IPS-20b (cell line): ENCODE data around the gene MOCS1.

Experiments used
- H3K27ac ChIP-seq: one replicate; pipeline ENCODE4 v1.5.1; 2013; ENCODE audit warnings: low read length
- H3K27me3 ChIP-seq: 2 replicates; pipeline ENCODE4 v1.6.1; 2013; ENCODE audit warnings: mild to moderate bottlenecking, low read length, inconsistent platforms; ENCODE audit not compliant: insufficient read depth
- H3K36me3 ChIP-seq: 2 replicates; pipeline ENCODE4 v1.6.1; 2013; ENCODE audit warnings: low read depth, mild to moderate bottlenecking, inconsistent platforms, low read length, moderate library complexity; ENCODE audit not compliant: insufficient read depth
- H3K4me1 ChIP-seq: 2 replicates; pipeline ENCODE4 v1.6.1; 2013; ENCODE audit warnings: mild to moderate bottlenecking, control low read depth, inconsistent platforms, low read length, moderate library complexity; ENCODE audit not compliant: insufficient read depth
- H3K4me3 ChIP-seq: 2 replicates; pipeline ENCODE4 v1.5.1; 2013; ENCODE audit warnings: mild to moderate bottlenecking, low read length, inconsistent platforms
- H3K9ac ChIP-seq: 2 replicates; pipeline ENCODE4 v1.6.1; 2013; ENCODE audit warnings: low read depth, mild to moderate bottlenecking, inconsistent platforms, low read length, moderate library complexity
- H3K9me3 ChIP-seq: 2 replicates; pipeline ENCODE4 v1.6.1; 2013; ENCODE audit warnings: mild to moderate bottlenecking, low read depth, low read length, inconsistent platforms; ENCODE audit not compliant: insufficient read depth

Gene MOCS1

GRCh38 chr6:39909701-39910100, 24.6 kb downstream of the MOCS1 start:
- H3K4me1 ChIP-seq = no peaks in the 10 kb centered on the region
- no peak overlapping the region for H3K27ac ChIP-seq
- H3K9ac ChIP-seq = no peak overlapping the region
- H3K9me3 ChIP-seq = no peaks in the 10 kb centered on the region
- H3K27me3 ChIP-seq = no peaks in the 10 kb centered on the region
- H3K36me3 ChIP-seq = peaks cover 21% of the 10 kb centered on the region; the same call in 1 of the 2 replicates
- no peak overlapping the region for H3K4me3 ChIP-seq

- no peak overlapping the region for H3K27ac ChIP-seq
- H3K9ac ChIP-seq = no peak overlapping the region
- H3K4me1 ChIP-seq = no peaks in the 10 kb centered on the region
- peaks cover 21% of the 10 kb centered on the region; the same call in 1 of the 2 replicates for H3K36me3 ChIP-seq
- no peaks in the 10 kb centered on the region for H3K27me3 ChIP-seq
- H3K4me3 ChIP-seq = no peak overlapping the region
- no peaks in the 10 kb centered on the region for H3K9me3 ChIP-seq
These were observed 25.3 kb downstream of the MOCS1 start for GRCh38 chr6:39908838-39909583.

GRCh38 chr6:39907871-39908575, 26.2 kb downstream of the MOCS1 start:
- no peaks in the 10 kb centered on the region for H3K27me3 ChIP-seq
- no peaks in the 10 kb centered on the region for H3K9me3 ChIP-seq
- no peaks in the 10 kb centered on the region for H3K4me1 ChIP-seq
- no peak overlapping the region for H3K9ac ChIP-seq
- H3K27ac ChIP-seq = no peak overlapping the region
- H3K36me3 ChIP-seq = peaks cover 21% of the 10 kb centered on the region; the same call in 1 of the 2 replicates
- H3K4me3 ChIP-seq = no peak overlapping the region

- Histone ChIP-seq H3K27me3 (no peaks in the 10 kb centered on the region), H3K9ac (no peak overlapping the region), H3K9me3 (no peaks in the 10 kb centered on the region), H3K4me1 (no peaks in the 10 kb centered on the region), H3K4me3 (no peak overlapping the region), H3K36me3 (peaks cover 21% of the 10 kb centered on the region; the same call in 1 of the 2 replicates), H3K27ac (no peak overlapping the region)
These were observed 27.9 kb downstream of the MOCS1 start for GRCh38 chr6:39906318-39906761.

- no peaks in the 10 kb centered on the region for H3K9me3 ChIP-seq
- no peak overlapping the region for H3K4me3 ChIP-seq
- no peaks in the 10 kb centered on the region for H3K27me3 ChIP-seq
- no peak overlapping the region for H3K27ac ChIP-seq
- H3K4me1 ChIP-seq = no peaks in the 10 kb centered on the region
- no peak overlapping the region for H3K9ac ChIP-seq
- H3K36me3 ChIP-seq = peaks cover 17% of the 10 kb centered on the region; the same call in 1 of the 2 replicates
These were observed 28.7 kb downstream of the MOCS1 start for GRCh38 chr6:39905640-39905975.

GRCh38 chr6:39904946-39905639, 29.2 kb downstream of the MOCS1 start:
- no peaks in the 10 kb centered on the region for H3K9me3 ChIP-seq
- H3K36me3 ChIP-seq = peaks cover 16% of the 10 kb centered on the region; the same call in 1 of the 2 replicates
- H3K27me3 ChIP-seq = no peaks in the 10 kb centered on the region
- H3K4me3 ChIP-seq = no peak overlapping the region
- H3K4me1 ChIP-seq = no peaks in the 10 kb centered on the region
- H3K9ac ChIP-seq = no peak overlapping the region
- H3K27ac ChIP-seq = no peak overlapping the region

- Histone ChIP-seq H3K27me3 (no peaks in the 10 kb centered on the region), H3K4me3 (no peak overlapping the region), H3K36me3 (peaks cover 12% of the 10 kb centered on the region; the same call in 1 of the 2 replicates), H3K9me3 (no peaks in the 10 kb centered on the region), H3K27ac (no peak overlapping the region), H3K4me1 (no peaks in the 10 kb centered on the region), H3K9ac (no peak overlapping the region)
These were observed 30.6 kb downstream of the MOCS1 start for GRCh38 chr6:39903656-39904055.

- Histone ChIP-seq H3K9me3 (no peaks in the 10 kb centered on the region), H3K9ac (no peak overlapping the region), H3K36me3 (peaks cover 7% of the 10 kb centered on the region; the same call in 1 of the 2 replicates), H3K4me1 (no peaks in the 10 kb centered on the region; the same call in 1 of the 2 replicates), H3K4me3 (no peak overlapping the region), H3K27ac (no peak overlapping the region), H3K27me3 (no peaks in the 10 kb centered on the region)
These were observed 31.3 kb downstream of the MOCS1 start for GRCh38 chr6:39902786-39903465.

GRCh38 chr6:39902136-39902535, 32.1 kb downstream of the MOCS1 start:
- Histone ChIP-seq H3K36me3 (peaks cover 7% of the 10 kb centered on the region; the same call in 1 of the 2 replicates), H3K27ac (no peak overlapping the region), H3K9me3 (no peaks in the 10 kb centered on the region), H3K4me1 (no peaks in the 10 kb centered on the region; the same call in 1 of the 2 replicates), H3K9ac (no peak overlapping the region), H3K4me3 (no peak overlapping the region), H3K27me3 (no peaks in the 10 kb centered on the region)

- Histone ChIP-seq H3K9ac (no peak overlapping the region), H3K4me1 (no peaks in the 10 kb centered on the region; the same call in 1 of the 2 replicates), H3K9me3 (no peaks in the 10 kb centered on the region), H3K27me3 (no peaks in the 10 kb centered on the region), H3K27ac (no peak overlapping the region), H3K4me3 (no peak overlapping the region), H3K36me3 (peaks cover 7% of the 10 kb centered on the region; the same call in 1 of the 2 replicates)
These were observed 32.6 kb downstream of the MOCS1 start for GRCh38 chr6:39901670-39902069.

GRCh38 chr6:39901116-39901655, 33.1 kb downstream of the MOCS1 start:
- H3K4me1 ChIP-seq = no peaks in the 10 kb centered on the region; the same call in 1 of the 2 replicates
- no peaks in the 10 kb centered on the region for H3K27me3 ChIP-seq
- H3K4me3 ChIP-seq = no peak overlapping the region
- H3K36me3 ChIP-seq = peaks cover 5% of the 10 kb centered on the region; the same call in 1 of the 2 replicates
- H3K9ac ChIP-seq = no peak overlapping the region
- no peak overlapping the region for H3K27ac ChIP-seq
- H3K9me3 ChIP-seq = no peaks in the 10 kb centered on the region
